Osteocyte (in vitro differentiated cells): ENCODE data around the gene ISG20. TPM values are rescaled to one million over a fixed set of nuclear protein-coding genes. Genes with fewer than 3 reads are reported as not detected.

Experiments
- DNase-seq: peaks from one replicate; pipeline ENCODE4 v3.0.0; 2021; ENCODE audit warnings: mixed read lengths; ENCODE audit not compliant: unreplicated experiment; ENCODE audit errors: extremely low spot score
- H3K27ac Mint-ChIP-seq: one replicate; pipeline ENCODE4 v1.8.0; 2021; ENCODE audit warnings: mild to moderate bottlenecking, mixed read lengths; ENCODE audit not compliant: unreplicated experiment
- H3K27me3 Mint-ChIP-seq: one replicate; pipeline ENCODE4 v1.8.0; 2021; ENCODE audit warnings: mixed read lengths; ENCODE audit not compliant: unreplicated experiment
- H3K36me3 Mint-ChIP-seq: one replicate; pipeline ENCODE4 v1.8.0; 2021; ENCODE audit warnings: mixed read lengths; ENCODE audit not compliant: unreplicated experiment
- H3K4me1 Mint-ChIP-seq: one replicate; pipeline ENCODE4 v1.8.0; 2021; ENCODE audit warnings: mixed read lengths; ENCODE audit not compliant: unreplicated experiment
- H3K4me3 Mint-ChIP-seq: one replicate; pipeline ENCODE4 v1.8.0; 2021; ENCODE audit warnings: mild to moderate bottlenecking, moderate library complexity, mixed read lengths; ENCODE audit not compliant: unreplicated experiment
- H3K9me3 Mint-ChIP-seq: one replicate; pipeline ENCODE4 v1.8.0; 2021; ENCODE audit warnings: mixed read lengths; ENCODE audit not compliant: unreplicated experiment
- long read RNA-seq: library from polyadenylated mRNA; unstranded; transcript quantifications from one replicate; pipeline ENCODE4 v2.0.0, GENCODE V29; 2021
- total RNA-seq: library from RNA; stranded (reverse); gene quantifications from 2 replicates; pipeline ENCODE4 v1.2.1, GENCODE V29; 2021
- TF ChIP-seq, protein P1 (sequence below): fragments of 200-600 bp; sonication (generic); IDR thresholded peaks from 2 replicates; pipeline ENCODE4 v1.5.0; 2021; ENCODE audit warnings: antibody characterized with exemption, mild to moderate bottlenecking, moderate library complexity

The ISG20 gene
- 8.4 and 10.2 TPM in 2 replicates for total RNA-seq
- long read RNA-seq, partial matches to known transcripts: 0 of 4 reads
- long read RNA-seq, other reads (novel, unspliced or antisense): 0 of 4 reads

DNA sequence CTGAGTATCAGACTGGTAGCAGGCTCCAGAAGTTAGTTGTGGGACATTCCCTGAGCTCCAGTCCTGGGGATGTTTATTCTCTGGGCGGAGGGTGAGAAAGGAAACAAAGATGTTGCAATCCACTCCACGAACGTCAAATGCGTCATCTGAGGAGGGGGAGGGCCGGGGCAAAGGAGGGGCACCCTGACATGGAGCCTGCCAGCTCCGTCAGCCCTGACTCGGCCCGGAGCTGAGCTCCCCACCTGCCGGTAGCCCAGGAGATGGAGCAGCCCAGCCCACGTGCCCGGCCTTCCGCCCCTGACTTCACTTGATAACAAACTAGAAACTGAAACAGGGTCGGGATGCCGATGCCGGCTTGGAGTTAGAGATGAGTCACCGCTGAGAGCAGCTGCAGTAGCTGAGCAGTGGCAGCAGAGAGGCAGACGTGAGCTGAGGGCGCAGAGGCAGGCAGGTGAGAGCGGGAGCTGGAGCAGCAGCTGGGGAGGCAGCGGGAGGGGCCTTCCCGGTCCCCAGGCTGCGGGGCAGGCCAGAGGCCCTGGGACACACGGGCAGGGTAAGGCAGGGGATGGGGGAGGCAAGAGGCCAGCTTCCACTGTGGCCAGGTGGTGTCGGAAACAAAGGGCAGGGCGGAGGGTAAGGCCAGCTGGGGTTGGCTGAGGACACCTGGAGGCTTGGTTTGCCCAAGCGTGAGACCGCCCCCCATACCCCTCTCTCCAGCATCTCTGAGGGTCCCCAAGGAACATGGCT, at the start of gene ISG20:
ISG20 (plus strand) TSS at position 391 of the 747 bp plus-strand sequence; CDS start at position 742, 351 bp downstream.
- peaks cover 40% of the 10 kb centered on the region for H3K4me1 Mint-ChIP-seq
- H3K27me3 Mint-ChIP-seq: no peaks in the 10 kb centered on the region
- H3K36me3 Mint-ChIP-seq: no peaks in the 10 kb centered on the region
- peak; percentile 95 for DNase-seq
- no peaks in the 10 kb centered on the region for H3K9me3 Mint-ChIP-seq
- peak within 1 kb of the TSS; percentile 97 for H3K27ac Mint-ChIP-seq
- TF ChIP-seq, protein P1, sequence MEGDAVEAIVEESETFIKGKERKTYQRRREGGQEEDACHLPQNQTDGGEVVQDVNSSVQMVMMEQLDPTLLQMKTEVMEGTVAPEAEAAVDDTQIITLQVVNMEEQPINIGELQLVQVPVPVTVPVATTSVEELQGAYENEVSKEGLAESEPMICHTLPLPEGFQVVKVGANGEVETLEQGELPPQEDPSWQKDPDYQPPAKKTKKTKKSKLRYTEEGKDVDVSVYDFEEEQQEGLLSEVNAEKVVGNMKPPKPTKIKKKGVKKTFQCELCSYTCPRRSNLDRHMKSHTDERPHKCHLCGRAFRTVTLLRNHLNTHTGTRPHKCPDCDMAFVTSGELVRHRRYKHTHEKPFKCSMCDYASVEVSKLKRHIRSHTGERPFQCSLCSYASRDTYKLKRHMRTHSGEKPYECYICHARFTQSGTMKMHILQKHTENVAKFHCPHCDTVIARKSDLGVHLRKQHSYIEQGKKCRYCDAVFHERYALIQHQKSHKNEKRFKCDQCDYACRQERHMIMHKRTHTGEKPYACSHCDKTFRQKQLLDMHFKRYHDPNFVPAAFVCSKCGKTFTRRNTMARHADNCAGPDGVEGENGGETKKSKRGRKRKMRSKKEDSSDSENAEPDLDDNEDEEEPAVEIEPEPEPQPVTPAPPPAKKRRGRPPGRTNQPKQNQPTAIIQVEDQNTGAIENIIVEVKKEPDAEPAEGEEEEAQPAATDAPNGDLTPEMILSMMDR: peak; percentile 55
- peak within 1 kb of the TSS; percentile 81 for H3K4me3 Mint-ChIP-seq

DNA sequence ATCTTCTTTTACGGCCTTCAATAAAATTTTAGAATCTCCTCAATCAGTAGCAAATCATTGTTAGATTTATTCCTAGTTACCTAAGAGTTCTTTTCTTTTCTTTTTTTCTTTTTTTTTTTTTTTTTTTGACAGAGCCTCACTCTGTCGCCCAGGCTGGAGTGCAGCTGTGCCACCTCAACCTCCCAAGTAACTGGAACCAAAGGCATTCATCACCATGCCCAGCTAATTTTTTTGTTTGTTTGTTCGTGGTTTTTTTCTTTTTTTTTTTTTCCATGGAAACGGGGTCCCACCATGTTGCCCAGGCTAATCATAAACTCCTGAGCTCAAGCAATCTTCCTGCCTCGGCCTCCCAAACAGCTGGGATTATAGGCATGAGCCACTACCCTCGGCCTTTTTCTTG, 48.1 kb upstream of the ISG20 start:
- no peak overlapping the region for H3K4me3 Mint-ChIP-seq
- peaks cover 31% of the 10 kb centered on the region for H3K27me3 Mint-ChIP-seq

DNA sequence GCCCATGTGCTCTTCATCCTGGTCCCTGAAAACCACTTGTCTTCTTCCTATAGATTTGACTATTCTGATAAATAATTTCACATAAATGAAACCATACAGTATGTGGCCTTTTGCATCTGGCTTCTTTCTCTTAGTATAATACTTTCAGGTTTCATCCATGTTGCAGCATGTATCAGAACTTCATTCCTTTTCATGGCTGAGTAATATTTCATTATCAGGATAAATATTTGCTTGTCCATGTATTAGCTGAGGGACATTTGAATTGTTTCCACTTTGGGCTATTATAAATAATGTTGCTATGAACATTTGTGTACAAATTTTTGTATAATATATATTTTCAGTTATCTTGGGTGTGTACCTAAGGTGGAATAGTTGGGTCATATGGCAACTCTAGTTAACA, 47.4 kb upstream of the ISG20 start:
- no peak for DNase-seq
- Mint-ChIP-seq H3K27ac (no peak overlapping the region), H3K4me3 (no peak overlapping the region), H3K4me1 (peaks cover 5% of the 10 kb centered on the region), H3K27me3 (peaks cover 30% of the 10 kb centered on the region), H3K9me3 (no peaks in the 10 kb centered on the region), H3K36me3 (no peaks in the 10 kb centered on the region)
- TF ChIP-seq, protein P1: no peak

More for the DNA sequence above, 48.1 kb upstream of the ISG20 start:
- Mint-ChIP-seq H3K36me3 (no peaks in the 10 kb centered on the region), H3K9me3 (no peaks in the 10 kb centered on the region), H3K27ac (no peak overlapping the region), H3K4me1 (peaks cover 11% of the 10 kb centered on the region)
- no peak for DNase-seq
- TF ChIP-seq, protein P1: no peak

DNA sequence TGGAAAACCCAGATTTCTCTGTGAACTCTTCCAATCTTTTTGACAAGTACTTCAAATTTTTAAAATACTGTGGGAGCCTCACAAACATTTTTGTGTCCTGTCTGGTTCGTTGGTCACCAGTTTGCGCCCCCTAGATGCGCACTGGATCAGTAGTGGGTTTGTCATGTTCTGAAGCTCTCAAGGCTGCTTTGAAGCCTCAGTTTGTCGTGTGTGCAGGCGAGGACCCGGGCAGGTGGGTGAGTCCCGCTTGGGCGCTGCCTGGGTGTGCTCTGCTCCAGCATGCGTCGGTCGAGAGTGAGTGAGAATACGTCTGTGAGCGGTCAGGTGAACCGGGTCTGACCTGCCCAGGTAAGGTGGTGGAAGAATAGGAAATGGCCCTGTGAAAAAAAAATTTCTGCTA, 34.9 kb upstream of the ISG20 start:
- TF ChIP-seq, protein P1: no peak
- Mint-ChIP-seq H3K9me3 (no peaks in the 10 kb centered on the region), H3K4me3 (peak overlapping the region; percentile 26), H3K4me1 (peaks cover 14% of the 10 kb centered on the region), H3K27me3 (peaks cover 71% of the 10 kb centered on the region), H3K36me3 (no peaks in the 10 kb centered on the region), H3K27ac (no peak overlapping the region)
- DNase-seq: no peak

DNA sequence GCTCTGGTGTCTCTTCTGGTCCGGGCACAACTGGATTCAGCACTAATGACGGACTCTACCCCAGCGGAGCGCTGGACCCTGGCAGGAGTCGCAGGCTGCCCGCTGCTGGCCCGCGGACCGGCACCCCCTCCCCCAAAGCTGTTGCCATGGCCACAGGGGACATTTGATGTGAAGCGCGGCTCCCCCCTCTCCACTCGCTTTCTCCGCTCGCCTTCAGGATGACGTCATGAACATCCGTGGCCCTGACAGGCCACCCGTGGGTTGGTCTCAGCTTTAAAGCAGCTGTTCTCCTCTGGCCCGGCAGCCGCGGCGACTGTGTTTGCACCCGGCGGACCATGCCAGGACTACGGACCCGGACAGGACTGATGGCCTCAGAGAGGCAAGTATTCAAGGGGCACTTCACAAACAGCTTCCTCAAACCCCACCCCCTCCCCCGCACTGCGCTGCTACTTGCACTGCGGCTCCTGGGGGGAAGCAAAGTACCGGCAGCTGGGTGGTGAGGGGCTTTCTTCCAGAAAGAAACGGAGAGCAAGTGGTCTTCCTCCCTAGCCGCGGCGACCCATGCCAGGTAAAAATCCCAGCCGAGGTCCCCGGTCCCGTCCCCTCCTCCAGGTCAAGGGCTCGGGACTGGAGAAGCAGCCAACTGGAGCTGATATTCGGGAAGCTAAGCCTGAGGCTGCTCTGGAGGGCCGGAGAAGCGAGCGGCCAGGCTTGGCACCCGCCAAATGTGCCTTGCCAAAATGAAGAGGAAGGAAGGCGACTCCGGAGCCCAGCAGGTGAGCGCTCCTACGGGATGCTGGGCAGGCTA, 34.2 kb upstream of the ISG20 start:
- TF ChIP-seq, protein P1: no peak
- Mint-ChIP-seq H3K36me3 (no peaks in the 10 kb centered on the region), H3K4me3 (no peak overlapping the region), H3K27ac (no peak overlapping the region), H3K9me3 (no peaks in the 10 kb centered on the region), H3K27me3 (peaks cover 76% of the 10 kb centered on the region), H3K4me1 (peaks cover 14% of the 10 kb centered on the region)
- DNase-seq: no peak
